Measurements from ENCODE around the gene TBC1D21.

Gene TBC1D21

DNA sequence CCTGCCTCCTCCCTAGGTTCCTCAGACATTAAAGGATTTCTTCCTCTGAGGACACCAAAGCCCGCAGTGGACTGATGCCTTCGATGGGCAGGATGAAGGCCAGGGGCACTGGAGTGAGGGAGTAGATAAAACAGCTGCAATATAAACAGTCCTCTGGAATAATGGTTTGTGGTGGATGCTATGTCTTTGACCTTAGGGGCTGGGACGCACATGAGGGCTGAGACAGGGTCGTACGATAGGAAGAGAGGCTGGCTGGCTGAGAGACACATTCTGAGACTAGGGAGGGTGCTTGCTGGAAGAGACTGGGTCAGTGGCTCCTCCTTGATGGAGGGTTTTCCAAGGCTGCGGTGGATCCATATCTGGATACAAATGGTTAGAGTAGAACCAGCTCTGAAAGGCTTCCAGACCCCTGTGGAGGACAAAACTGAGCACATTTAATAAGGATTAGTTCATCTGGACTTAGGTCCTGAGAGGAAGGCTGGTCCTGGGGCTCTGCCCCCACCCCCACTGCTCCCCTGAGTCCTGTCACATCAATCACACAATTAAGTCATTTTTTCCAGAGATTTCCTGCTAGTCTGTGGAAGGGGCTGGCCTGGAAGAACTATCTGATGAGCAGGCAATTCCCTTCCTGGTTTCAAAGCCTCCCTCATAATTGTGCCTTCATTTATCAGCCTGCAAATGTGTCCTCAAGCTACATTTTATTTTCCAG, 15.8 kb downstream of the TBC1D21 start:
- DNase-seq (ENCODE audit: low spot score): no peak

DNA sequence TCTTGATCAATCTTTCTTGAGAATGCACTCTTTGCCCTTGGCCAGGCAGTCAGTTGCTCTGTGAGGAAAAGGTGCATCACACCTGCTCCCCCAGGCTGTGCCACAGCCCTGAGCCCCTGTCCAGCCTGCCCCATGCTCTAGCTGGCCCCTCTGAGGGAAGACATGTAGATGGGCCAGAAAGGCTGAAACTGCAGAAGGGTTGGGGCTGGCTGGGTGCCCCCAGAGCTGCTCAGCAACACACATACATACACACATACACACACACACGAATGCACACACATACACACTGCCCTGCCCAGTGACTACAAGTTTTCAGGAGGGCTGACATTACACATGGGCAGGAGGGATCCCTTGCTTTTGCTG, 16.4 kb downstream of the TBC1D21 start:
- DNase-seq (ENCODE audit: low spot score): no peak

DNA sequence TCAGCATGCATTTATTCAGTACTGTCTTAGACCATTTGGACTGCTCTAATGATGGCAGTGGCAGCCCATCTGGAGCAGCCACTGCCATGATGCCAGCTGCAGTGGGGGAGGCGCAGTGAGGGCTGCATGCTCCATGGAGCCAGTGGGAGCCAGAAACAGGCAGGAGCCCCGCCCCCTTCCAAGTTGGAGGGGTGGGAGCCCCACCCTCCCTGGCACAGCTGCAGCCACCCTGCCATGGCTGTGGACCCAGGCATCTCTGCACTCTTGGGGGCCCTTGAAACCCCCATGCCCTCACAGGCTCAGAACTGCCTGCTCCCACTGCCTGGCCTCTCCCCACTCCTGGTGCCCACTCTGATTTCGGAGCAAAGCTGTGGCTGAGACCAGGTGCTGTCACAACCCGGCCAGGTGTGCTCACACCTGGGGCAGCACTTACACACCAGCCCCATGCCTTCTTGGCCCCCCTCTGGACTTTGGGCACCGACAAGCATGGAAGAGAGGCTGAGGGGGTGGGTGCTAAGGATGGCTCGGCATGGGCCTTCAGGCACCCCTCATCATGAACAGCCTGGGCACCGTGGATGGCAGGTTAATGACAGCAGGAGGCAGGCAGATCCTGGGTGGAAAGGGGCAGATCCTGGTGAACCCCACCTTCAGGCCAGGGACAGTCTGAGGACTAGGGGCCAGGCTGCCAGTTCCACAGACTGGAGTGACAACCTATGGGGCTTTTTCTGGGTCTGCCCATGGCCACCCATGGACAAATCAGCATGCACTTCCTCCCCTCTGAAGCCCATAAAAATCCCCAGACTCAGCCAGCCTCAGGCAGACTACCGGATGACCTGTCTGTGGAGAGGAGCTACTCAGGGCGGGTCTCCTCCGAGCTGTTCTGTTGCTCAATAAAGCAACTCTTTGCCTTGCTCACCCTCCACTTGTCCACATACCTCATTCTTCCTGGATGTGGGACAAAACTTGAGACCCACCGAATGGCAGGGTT, 18.3 kb downstream of the TBC1D21 start:
- no peak for DNase-seq (ENCODE audit: low spot score)

DNA sequence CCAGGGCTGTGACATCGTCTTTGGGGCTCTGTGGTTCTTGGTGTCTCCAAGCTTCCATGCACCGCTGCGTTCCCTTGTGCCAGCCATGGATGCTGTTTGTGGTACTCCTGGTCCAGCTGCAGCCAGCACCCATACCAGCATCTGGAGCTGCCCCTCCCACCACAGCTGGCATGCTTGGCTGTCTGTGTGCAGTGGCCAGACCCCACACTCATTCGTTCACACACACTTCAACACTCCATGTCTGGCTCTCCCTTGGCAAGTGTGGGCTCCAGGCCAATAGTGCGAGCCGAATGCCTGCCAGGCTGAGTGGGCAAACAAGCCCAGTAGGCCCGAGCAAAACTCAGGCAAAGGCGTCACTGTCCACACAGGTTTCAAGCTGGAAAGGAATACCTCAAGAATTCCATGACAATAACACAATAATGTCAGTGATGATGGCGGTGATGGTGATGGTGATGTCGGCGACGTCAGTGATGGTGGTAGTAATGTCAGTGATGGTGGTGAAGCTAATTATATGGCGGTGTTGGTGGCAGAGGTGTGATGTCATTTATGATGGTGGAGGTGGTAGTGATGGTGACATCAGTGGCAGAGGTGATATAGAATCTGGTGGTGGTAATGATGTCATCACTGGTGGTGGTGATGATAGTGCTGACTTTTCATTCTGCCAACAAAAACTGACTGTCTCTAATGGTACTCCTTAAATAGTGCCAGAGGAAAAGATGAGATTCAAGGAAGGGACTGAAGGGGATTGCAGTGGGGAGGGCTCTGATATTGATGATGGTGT, 19.3 kb downstream of the TBC1D21 start:
- no peak for DNase-seq (ENCODE audit: low spot score)

DNA sequence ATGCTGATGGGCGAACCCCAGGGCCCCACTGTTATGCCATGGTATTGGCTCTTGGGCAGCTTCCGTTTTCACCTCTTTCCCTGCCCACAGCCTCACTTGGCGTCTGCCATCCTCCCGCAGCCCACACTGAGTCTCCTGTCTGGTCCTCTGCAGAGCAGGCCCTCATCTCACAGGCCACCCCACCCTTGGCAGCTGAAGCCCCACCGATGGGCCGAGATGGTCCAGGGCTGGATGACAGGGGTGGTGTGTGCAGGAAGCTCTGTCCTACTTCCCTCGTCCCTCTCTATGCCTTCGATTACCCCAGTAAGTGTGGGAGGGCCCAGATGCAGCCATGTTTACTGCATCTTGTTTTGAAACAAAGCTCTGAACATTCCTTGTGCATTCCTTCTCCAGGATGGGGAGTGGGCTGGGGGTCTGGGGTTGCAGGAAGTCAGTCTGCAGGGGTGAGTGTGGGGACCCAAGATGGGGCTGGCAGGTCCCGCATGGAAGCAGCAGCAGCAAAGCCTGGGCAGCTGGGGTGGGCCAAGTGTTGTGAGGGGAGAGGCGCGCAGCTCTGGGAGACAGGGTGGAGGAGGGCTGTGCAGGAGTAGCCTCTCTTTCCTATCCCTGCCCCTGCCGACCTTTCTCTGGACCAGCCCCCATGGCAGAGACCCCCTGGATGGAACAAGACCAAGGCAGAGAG, 20.9 kb downstream of the TBC1D21 start:
- DNase-seq (ENCODE audit: low spot score): no peak

DNA sequence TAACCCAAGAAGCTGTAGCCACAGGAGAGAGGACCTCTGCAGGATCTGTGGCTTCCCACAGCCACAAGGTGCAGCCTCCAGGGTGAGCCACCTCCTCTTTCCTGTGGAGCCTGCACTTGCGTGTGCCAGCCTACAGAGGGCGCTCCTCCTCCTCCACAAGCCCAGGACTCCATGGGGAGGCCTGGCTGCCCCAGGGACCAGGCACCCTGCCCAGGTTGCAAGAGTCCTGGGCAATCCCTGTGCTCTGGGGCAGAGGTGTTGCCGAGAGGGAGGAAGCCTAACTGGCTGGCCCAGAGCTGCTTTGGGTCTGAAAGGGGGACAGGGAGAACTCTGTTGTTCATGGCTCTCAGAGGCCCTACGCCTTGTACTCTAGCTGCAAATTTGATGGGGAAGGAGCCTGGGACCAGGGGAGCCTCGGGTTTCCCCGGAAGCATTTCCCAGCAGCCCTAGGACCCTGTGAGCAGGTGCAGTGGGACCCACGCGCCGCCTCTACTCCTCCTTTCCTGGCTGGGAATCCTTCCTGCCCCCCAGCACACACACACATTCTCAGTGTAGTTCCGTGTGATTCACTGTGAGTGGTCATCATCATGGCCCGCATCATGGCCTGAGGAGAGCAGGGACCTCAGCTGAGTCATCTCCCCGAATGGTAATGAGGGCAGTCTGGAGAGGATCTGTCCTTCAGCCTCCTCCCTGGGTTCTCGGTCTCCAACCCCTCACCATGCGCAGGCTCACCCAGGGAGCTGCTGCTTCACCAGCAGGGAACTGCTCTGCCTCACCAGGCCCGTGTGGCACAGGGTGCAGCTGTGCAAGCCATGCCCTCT, 24.3 kb downstream of the TBC1D21 start:
- peak; percentile 89 for DNase-seq (ENCODE audit: low spot score)

DNA sequence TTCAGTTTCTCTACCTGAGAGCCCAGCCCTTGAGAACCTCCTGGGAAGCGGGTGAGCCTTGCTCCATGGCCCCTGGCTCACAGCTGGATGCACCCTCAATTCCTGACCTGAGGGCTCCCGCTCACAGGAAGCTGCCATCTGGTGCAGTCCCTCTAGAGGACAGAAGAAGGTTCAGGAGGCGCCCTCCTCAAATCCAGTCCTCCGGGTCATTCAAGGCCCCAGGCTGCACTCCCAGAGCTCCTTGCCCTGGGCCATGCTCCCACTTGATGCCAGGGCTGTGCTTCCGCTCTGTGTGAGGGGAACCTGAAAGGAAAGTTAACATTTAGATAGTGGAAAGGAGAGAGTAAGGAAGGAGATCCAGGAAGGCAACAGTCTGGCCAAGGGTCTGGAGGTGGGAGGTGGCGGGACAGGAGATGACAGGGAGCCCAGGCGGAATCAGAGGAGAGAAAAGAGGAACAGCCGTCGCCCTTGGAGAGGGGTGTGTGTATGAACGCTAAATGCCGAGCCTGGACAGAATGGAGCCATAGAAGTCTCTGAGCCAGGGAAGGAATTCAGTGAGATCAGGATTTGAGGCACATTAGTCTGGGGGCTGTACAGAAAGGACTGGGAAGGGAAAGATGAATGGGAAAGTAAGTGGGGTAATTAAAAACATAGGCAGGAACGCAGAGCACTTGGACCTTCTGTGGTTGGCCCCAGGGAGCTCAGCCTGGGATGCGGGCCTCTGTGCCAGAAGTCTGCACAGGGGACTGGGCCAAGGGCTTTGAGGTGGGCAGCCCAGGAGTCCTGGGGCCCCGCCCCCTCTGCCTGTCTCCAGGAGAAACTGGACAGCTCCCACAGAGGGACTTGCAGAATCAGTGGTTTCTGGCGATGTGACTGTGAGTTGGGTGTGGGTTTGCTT, 26.1 kb downstream of the TBC1D21 start:
- DNase-seq (ENCODE audit: low spot score): no peak

DNA sequence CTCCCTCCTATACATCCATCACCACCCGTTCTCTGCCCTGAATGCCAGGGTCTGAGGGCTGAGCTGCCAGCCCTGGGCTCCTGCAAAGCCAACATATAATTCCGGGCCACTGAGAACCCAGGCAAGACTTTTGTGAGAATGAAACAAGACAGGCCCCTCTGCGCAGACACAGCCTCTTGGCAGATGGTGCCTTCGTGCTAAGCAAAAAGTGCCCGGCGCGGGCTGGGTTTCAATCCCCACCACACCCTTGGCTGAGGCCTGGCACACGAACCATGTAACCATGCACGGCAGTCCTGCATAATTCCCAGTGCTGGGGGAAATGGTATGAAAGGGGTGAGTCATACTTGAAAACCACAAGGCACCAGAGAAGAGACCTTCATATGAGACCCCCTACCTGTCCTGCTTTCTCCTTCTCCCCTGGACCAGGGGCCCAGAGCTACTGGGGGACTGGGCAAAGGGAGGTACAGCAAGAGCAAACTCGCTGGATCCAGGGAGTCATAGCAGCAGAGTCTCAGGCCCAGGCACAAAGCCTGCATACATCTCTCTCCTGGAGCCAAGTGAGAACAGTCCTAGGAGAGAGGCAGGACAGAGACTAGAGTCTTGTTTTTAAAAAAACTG, 26.8 kb downstream of the TBC1D21 start:
- DNase-seq (ENCODE audit: low spot score): no peak

DNA sequence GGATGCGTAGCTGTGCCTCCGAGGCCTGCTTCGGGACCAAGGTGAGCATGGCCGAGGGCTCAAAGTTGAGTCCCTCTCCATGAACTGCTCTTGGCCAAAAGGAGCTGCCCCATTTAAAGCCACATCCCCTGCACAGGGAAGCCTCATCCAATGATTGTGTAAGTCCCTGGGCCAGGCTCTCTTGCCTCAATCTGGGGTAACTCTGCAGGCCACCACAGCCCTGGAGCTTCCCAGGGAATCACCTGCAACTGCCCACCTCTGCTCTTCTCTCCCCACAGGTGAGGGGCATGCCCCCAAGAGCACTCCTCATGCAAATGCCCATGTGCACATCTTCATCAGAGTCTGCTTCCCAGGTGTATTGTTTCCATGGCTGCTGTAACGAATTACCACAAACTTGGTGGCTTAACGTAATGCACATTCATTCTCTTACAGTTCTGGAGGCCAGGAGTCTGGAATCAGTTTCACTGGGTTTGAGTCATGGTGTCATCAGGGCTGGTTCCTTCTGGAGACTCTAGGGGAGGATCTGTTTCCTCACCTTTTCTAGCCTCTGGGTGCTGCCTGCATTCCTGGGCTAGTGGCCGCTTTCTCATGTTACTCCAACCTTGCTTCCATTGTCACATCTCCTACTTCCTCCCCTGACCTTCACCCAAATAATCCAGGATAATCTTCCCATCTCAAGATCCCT, 27.9 kb downstream of the TBC1D21 start:
- no peak for DNase-seq (ENCODE audit: low spot score)

DNA sequence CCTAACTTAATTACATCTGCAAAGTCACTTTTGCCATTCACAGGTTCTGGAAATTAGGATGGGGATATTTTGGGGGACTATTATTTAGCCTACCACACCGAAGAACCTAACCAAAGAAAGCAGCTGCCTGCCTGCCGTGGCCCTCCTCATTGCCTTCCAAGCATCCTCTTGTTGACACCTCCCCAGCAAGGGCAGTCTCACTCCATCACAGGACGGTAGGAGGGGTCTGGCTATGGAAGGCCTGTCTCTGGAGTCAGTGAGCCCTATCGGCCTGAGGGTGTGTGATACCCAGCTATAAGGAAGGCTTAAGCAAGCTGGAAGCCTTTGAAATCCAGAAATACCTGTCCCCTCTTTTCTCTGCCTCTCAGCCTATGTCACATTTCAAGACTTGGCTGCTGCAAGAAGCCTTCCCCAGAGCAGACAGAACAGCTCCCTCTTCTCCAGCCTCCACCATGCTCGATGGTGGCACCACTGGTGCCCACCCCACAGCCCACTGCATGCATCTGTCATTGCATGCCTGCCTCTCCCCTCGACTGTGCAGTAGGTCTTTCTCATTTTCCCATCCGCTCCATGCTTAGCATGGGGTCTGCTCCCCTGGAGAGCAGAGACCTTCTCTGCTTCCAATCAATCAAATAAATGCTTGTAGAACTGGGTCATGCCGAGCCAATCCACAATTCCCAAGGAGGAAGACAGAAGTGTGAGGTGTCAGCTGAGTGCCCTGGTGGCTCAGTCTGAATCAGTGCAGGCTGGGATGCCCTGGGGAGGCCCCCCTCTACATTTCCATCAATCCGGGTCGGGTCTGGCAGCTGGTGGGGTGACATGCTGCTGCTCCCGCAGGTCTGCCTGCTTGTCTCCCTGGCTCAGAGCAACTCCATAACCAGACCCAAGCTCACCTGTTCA, 29.0 kb downstream of the TBC1D21 start:
- DNase-seq (ENCODE audit: low spot score): no peak

DNA sequence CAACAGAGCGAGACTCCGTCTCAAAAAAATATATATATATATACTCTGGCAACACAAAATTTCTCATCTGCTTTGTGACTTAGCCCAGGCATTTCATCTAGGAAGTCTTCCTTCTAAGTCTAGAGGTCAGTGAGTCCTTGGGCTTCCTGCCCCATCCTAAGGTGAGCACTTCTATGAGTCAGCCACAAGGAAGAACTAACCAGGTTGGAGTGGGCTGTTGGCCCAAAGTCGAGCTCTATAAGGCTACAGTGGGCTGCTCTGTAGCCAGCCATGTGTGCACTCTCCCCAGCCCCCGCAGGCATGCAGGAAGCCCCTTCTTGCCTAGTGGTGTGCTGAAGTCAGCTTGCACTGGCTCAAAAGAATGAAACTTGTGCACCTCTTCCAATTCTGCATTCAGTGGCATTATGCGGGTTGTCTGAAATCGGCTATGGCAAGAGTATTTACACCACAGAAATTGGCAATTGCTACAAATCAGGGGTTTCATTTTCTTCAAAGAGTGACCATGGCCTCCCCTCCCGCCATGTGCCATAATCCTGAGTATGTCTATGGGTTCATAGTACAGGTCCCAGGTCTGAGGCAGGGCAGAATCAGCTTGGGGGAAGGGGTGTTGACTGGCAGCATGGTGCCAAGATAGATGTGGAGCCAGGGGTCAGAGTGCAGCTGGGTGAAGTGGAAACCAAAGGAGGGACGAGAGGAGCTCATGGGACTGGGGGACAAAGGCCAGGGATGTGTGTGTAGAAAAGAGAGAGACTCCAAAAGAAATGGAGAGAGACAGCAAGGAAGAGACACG, 30.9 kb downstream of the TBC1D21 start:
- DNase-seq (ENCODE audit: low spot score): no peak

DNA sequence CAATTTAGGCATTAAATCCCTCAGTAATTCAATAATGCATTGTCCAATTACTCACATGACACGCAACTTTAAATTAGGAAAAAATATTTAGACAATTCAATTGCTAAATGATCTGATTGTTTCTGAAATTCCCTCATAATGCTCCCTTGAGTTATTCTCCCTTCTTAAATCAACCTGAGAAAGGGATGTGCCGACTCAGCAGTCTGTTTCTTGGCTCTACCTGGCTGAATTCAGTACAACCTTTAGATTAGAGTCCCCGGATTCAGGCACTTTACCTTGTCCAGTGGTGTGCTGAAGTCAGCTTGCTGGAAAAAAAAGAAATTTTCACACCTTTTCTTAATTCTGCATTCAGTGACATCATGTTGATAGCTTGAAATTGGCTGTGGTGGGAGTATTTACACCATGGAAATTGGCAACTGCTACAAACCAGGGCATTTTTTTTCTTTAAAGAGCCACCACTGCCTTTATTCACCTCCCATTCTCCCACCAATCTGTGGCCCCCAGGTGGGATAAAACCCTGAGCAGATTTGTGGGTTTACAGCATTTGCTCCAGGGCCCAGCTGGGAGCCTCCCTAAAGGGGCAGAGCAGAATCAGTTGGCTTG, 32.0 kb downstream of the TBC1D21 start:
- no peak for DNase-seq (ENCODE audit: low spot score)

DNA sequence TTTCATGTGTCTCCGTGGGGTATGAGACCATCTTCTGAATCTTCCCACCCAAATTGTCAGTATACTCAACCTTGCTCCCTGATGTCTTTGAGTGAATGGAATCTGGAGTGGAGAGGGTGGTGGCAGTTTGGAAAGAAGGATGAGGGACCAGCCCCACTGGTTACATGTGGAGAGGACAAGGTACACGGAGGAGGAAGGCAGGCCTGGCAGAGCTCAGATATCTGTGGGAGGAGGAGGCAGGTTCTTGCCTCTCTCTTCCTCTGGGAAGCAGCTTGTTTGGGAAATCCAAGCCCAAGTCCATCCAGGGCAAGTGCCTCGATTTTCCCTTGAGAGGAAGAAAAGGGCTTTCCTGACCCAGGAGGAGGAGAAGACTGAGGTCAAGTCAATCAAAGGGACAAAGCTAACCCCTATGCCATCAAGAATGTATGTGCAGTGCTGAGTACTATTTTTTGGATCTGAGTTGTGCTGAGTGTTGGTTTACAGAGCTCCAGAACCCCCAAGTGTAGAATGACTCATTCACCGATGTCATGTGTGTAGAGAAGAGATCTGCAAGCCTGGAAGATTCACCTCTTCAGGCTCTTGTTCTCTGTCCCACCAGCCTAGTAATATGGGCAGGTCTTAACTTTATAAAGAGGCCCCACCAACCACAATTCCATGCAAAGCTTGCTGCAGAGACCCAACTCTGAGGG, 33.1 kb downstream of the TBC1D21 start:
- peak; percentile 47 for DNase-seq (ENCODE audit: low spot score)

DNA sequence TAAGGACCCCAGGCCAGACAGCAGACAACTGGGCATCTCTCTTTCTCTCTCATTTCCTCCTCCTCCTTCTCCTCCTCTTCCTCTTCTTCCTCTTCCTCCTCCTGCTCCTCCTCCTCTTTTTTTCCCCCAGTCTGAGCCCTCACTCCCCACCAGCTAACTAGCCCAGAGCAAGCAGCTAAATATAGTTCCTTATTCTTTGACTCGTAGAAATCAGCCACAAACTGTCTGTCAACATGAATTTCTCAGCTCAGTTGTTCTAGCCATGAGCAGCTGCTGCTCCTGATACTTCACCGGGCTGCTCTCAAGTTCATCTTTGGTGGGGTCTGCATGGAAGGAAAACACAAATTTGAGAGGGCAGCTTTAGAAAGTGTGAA, 33.7 kb downstream of the TBC1D21 start:
- DNase-seq (ENCODE audit: low spot score): no peak

DNA sequence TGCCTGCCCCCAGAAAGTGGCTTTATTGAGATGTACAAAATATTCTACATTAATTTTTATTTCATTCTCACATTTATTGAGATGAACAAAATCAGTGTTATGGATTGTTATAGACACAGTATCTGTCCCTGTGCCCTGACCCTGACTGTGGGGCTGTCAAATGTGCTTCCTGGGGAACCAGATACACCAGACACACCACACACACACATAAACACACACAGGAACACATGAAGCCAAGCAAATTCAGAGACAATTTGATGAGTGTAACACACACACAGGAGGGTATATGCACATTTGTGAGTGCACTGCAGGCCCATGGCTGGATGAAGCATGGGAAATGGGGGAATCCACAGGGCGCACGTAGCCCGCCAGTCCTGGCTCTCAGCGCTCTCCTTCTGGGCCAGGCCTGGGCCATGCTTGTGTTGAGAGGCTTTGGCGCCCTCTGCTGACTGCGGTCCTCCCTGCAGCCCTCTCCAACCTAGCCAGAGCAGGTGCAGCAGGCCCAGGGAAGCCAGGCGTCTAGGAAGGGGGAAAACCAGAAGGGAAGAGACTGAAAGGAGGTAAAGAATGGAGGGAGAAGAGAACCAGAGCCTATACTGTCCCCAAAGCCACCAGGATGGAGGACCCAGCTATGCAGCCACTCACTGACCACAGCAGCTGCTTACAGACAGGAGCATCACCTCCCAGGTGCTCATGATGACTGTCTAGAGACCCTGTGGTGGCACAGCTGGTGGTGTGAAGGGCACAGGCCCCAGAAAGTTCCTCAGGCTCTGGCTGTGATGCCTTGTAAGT, 34.9 kb downstream of the TBC1D21 start:
- peak; percentile 80 for DNase-seq (ENCODE audit: low spot score)
